Measurements from ENCODE around the gene CCL7. TPM values are rescaled to one million over a fixed set of nuclear protein-coding genes. Genes with fewer than 3 reads are reported as not detected.
A peak's percentile ranks its signal among the peaks of the same experiment; 100 is the strongest.

CCL7 gene
- total and polyA plus RNA-seq, 2 experiments from 2014 or later = not detected

- TF ChIP-seq CTCF (IDR thresholded peaks at IDR 0.05; ENCODE audit: low read depth, low read length) = no peak
- no peak overlapping the region for H3K27ac ChIP-seq
- H3K9me3 ChIP-seq (ENCODE audit: low read depth) = no peaks in the 10 kb centered on the region
- no peak overlapping the region for H3K4me3 ChIP-seq
- no peaks in the 10 kb centered on the region for H3K36me3 ChIP-seq
- DNase-seq (ENCODE audit: low read depth in 1 of 2, low spot score in 1 of 2) = no peak
- no peaks in the 10 kb centered on the region for H3K27me3 ChIP-seq
- H3K4me1 ChIP-seq (ENCODE audit: low read depth) = no peaks in the 10 kb centered on the region
Measured at GRCh38 chr17:34305061-34305460, 35.0 kb downstream of the CCL7 start.

- TF ChIP-seq CTCF (IDR thresholded peaks at IDR 0.05; ENCODE audit: low read depth, low read length) = no peak
- DNase-seq (ENCODE audit: low read depth in 1 of 2, low spot score in 1 of 2) = no peak
- no peaks in the 10 kb centered on the region for H3K9me3 ChIP-seq (ENCODE audit: low read depth)
- no peaks in the 10 kb centered on the region for H3K36me3 ChIP-seq
- H3K4me1 ChIP-seq (ENCODE audit: low read depth) = no peaks in the 10 kb centered on the region
- H3K27ac ChIP-seq = no peak overlapping the region
- H3K4me3 ChIP-seq = no peak overlapping the region
- peaks cover 5% of the 10 kb centered on the region for H3K27me3 ChIP-seq
Measured at GRCh38 chr17:34305606-34306005, 35.6 kb downstream of the CCL7 start.

GRCh38 chr17:34306466-34306865 is 36.4 kb downstream of the CCL7 start:
- DNase-seq (ENCODE audit: low read depth in 1 of 2, low spot score in 1 of 2) = peak; percentile 10 to 88
- H3K27me3 ChIP-seq = peaks cover 12% of the 10 kb centered on the region
- no peak overlapping the region for H3K27ac ChIP-seq
- H3K9me3 ChIP-seq (ENCODE audit: low read depth) = no peaks in the 10 kb centered on the region
- peak; percentile 64 for TF ChIP-seq CTCF (IDR thresholded peaks at IDR 0.05; ENCODE audit: low read depth, low read length)
- no peaks in the 10 kb centered on the region for H3K4me1 ChIP-seq (ENCODE audit: low read depth)
- H3K36me3 ChIP-seq = no peaks in the 10 kb centered on the region
- H3K4me3 ChIP-seq = no peak overlapping the region

GRCh38 chr17:34307110-34307509 is 37.1 kb downstream of the CCL7 start:
- TF ChIP-seq CTCF (IDR thresholded peaks at IDR 0.05; ENCODE audit: low read depth, low read length) = no peak
- H3K27me3 ChIP-seq = peaks cover 12% of the 10 kb centered on the region

GRCh38 chr17:34308371-34308770 is 38.4 kb downstream of the CCL7 start:
- H3K27me3 ChIP-seq = peaks cover 21% of the 10 kb centered on the region
- H3K36me3 ChIP-seq = no peaks in the 10 kb centered on the region
- no peaks in the 10 kb centered on the region for H3K4me1 ChIP-seq (ENCODE audit: low read depth)
- TF ChIP-seq CTCF (IDR thresholded peaks at IDR 0.05; ENCODE audit: low read depth, low read length) = no peak
- no peak overlapping the region for H3K27ac ChIP-seq
- H3K9me3 ChIP-seq (ENCODE audit: low read depth) = no peaks in the 10 kb centered on the region
- H3K4me3 ChIP-seq = no peak overlapping the region
- DNase-seq (ENCODE audit: low read depth in 1 of 2, low spot score in 1 of 2) = no peak

More at GRCh38 chr17:34307110-34307509, 37.1 kb downstream of the CCL7 start:
- Histone ChIP-seq H3K36me3 (no peaks in the 10 kb centered on the region), H3K4me1 (ENCODE audit: low read depth) (no peaks in the 10 kb centered on the region), H3K9me3 (ENCODE audit: low read depth) (no peaks in the 10 kb centered on the region), H3K4me3 (no peak overlapping the region), H3K27ac (no peak overlapping the region)
- peak in 1 of 2 donors; percentile 87 for DNase-seq (ENCODE audit: low read depth in 1 of 2, low spot score in 1 of 2)

GRCh38 chr17:34311291-34311690 is 41.3 kb downstream of the CCL7 start:
- H3K4me1 ChIP-seq (ENCODE audit: low read depth) = no peaks in the 10 kb centered on the region
- no peak overlapping the region for H3K27ac ChIP-seq
- no peak for TF ChIP-seq CTCF (IDR thresholded peaks at IDR 0.05; ENCODE audit: low read depth, low read length)
- no peak for DNase-seq (ENCODE audit: low read depth in 1 of 2, low spot score in 1 of 2)
- H3K36me3 ChIP-seq = no peaks in the 10 kb centered on the region
- H3K27me3 ChIP-seq = peaks cover 45% of the 10 kb centered on the region
- H3K9me3 ChIP-seq (ENCODE audit: low read depth) = no peaks in the 10 kb centered on the region
- no peak overlapping the region for H3K4me3 ChIP-seq
